ENCODE data around the gene KRTAP9-1. TPM values are rescaled to one million over a fixed set of nuclear protein-coding genes. Genes with fewer than 3 reads are reported as not detected.

The KRTAP9-1 gene
- total RNA-seq, 4 donors from 2014 or later, result not detected

DNA sequence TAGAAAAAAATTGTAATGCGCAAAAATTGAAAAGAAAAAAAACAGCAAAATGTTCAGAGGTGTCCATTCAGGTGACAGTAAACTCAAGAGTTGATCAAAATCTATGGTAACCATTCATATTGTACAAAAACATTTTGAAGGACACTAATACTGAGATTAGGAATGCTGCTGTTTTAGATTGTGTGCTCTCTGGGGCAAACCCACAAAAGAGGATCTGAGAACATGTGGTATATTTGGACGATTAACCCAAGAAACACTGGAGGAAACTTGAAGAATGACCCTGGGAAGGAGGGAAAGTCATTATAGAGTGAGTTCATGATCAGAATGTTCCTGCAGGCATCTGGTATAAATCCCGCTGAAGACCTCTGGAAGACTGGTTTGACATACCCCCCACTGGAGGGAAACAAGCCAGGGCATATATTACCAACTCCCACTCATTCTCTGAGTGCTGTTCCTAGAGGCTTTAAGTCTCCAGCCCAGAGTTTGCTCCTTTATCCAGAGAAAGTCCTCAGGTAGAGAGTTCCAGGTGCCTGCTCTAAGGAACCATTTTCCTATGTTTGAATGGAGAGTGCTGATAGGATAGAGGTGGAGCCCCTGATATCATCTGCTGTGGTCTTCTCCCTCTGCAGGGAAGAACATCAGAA is 12.8 kb upstream of the KRTAP9-1 start:
- TF ChIP-seq POLR2AphosphoS5 (IDR thresholded peaks at IDR 0.05) (no peak), EP300 (IDR thresholded peaks at IDR 0.05; ENCODE audit: low read depth) (no peak), POLR2A (IDR thresholded peaks at IDR 0.05) (no peak)
- TF ChIP-seq, protein P1, sequence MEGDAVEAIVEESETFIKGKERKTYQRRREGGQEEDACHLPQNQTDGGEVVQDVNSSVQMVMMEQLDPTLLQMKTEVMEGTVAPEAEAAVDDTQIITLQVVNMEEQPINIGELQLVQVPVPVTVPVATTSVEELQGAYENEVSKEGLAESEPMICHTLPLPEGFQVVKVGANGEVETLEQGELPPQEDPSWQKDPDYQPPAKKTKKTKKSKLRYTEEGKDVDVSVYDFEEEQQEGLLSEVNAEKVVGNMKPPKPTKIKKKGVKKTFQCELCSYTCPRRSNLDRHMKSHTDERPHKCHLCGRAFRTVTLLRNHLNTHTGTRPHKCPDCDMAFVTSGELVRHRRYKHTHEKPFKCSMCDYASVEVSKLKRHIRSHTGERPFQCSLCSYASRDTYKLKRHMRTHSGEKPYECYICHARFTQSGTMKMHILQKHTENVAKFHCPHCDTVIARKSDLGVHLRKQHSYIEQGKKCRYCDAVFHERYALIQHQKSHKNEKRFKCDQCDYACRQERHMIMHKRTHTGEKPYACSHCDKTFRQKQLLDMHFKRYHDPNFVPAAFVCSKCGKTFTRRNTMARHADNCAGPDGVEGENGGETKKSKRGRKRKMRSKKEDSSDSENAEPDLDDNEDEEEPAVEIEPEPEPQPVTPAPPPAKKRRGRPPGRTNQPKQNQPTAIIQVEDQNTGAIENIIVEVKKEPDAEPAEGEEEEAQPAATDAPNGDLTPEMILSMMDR (IDR thresholded peaks at IDR 0.05), result no peak
- 67% methylated on average over 3 of the region's 3 CpGs for WGBS, 2 donors (ENCODE audit: low coverage in 1 of 2)
- no peak for DNase-seq
- Histone ChIP-seq H3K4me1 (peaks cover 0 to 5% (median 0%) of the 10 kb centered on the region in 4 donors), H3K4me3 (no peak overlapping the region), H3K36me3 (no peaks in the 10 kb centered on the region), H3K27ac (no peak overlapping the region), H3K9me3 (no peaks in the 10 kb centered on the region), H3K27me3 (peaks cover 18% of the 10 kb centered on the region)
- in situ Hi-C loops (cut with MboI; ENCODE audit: low pct_ligation_motif_present in 1 of 4, low pct_unique_long_range_greater_than_20kb in 1 of 4, low sequenced_read_pairs in 3 of 4), result no loop called here
- intact Hi-C loops (cut with DNase I; ENCODE audit: low total_unique reads), result no loop called here

DNA sequence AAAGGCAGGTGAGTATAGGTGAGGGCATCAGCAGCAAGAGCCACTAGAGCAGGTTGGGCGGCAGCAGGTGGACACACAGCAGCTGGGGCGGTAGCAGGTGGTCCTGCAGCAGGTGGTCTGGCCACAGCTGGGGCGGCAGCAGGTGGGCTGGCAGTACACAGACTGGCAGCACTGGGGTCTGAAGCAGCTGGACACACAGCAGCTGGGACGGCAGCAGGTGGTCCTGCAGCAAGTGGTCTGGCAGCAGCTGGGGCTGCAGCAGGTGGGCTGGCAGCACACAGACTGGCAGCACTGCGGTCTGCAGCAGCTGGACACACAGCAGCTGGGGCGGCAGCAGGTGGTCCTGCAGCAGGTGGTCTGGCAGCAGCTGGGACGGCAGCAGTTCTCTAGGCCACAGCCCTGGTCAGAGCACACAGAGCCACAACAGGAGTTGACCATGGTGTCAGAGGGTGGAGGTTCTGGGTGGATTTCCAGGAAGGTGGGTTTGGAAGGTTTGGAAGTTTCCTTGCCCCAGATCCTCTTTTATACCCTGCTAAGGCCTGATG is 11.9 kb upstream of the KRTAP9-1 start, which contains the start of gene KRTAP4-2:
Gene KRTAP4-2, minus strand, starts transcription at position 495 of the 545 bp plus-strand sequence. Its CDS starts 57 bp downstream, at position 438.
- Histone ChIP-seq H3K4me1 (peaks cover 0 to 7% (median 0%) of the 10 kb centered on the region in 4 donors), H3K27me3 (peaks cover 18% of the 10 kb centered on the region), H3K27ac (no peak within 1 kb of the TSS), H3K9me3 (no peaks in the 10 kb centered on the region), H3K36me3 (no peaks in the 10 kb centered on the region), H3K4me3 (no peak within 1 kb of the TSS)
- DNase-seq, result no peak
- WGBS, 2 donors (ENCODE audit: low coverage in 1 of 2), result 95% methylated on average over 6 of the region's 7 CpGs; no CpG with 5 or more reads in 1 of the 2 donors
- in situ Hi-C loops (cut with MboI; ENCODE audit: low pct_ligation_motif_present in 1 of 4, low pct_unique_long_range_greater_than_20kb in 1 of 4, low sequenced_read_pairs in 3 of 4) (no loop called here), intact Hi-C loops (cut with DNase I; ENCODE audit: low total_unique reads) (no loop called here)
- TF ChIP-seq POLR2AphosphoS5 (IDR thresholded peaks at IDR 0.05) (no peak), POLR2A (IDR thresholded peaks at IDR 0.05) (no peak), EP300 (IDR thresholded peaks at IDR 0.05; ENCODE audit: low read depth) (no peak)
- TF ChIP-seq, protein P1 (IDR thresholded peaks at IDR 0.05), result no peak

DNA sequence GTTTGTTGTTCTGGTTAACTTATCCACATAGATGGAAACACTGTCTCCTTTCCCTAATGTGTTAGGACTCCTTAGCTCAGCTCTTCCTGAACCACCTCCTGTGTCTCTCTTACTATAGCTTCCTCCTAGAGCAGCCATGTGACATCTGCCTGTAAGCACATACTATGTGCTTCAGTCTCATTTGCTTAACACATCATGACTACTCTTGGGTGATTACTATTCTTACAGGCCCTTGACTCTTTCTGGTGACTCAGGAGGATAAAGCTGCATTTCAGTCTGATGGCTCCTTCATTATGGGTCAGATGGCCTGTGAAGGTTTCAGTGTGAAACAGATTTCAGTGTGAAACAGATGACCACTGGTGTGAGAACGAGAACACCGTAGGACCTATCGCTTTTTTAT is 11.3 kb upstream of the KRTAP9-1 start:
- peaks cover 0 to 12% (median 0%) of the 10 kb centered on the region in 4 donors for H3K4me1 ChIP-seq
- in situ Hi-C loops (cut with MboI; ENCODE audit: low pct_ligation_motif_present in 1 of 4, low pct_unique_long_range_greater_than_20kb in 1 of 4, low sequenced_read_pairs in 3 of 4) (no loop called here), intact Hi-C loops (cut with DNase I; ENCODE audit: low total_unique reads) (no loop called here)
- peaks cover 18% of the 10 kb centered on the region for H3K27me3 ChIP-seq
- no peak overlapping the region for H3K27ac ChIP-seq
- 90 to 93% methylated on average over 3 of the region's 3 CpGs for WGBS, 2 donors (ENCODE audit: low coverage in 1 of 2)
- DNase-seq, result no peak
- no peak for TF ChIP-seq POLR2AphosphoS5 (IDR thresholded peaks at IDR 0.05)
- no peak for TF ChIP-seq POLR2A (IDR thresholded peaks at IDR 0.05)
- TF ChIP-seq EP300 (IDR thresholded peaks at IDR 0.05; ENCODE audit: low read depth), result no peak
- H3K4me3 ChIP-seq, result no peak overlapping the region
- no peaks in the 10 kb centered on the region for H3K36me3 ChIP-seq
- no peaks in the 10 kb centered on the region for H3K9me3 ChIP-seq

DNA sequence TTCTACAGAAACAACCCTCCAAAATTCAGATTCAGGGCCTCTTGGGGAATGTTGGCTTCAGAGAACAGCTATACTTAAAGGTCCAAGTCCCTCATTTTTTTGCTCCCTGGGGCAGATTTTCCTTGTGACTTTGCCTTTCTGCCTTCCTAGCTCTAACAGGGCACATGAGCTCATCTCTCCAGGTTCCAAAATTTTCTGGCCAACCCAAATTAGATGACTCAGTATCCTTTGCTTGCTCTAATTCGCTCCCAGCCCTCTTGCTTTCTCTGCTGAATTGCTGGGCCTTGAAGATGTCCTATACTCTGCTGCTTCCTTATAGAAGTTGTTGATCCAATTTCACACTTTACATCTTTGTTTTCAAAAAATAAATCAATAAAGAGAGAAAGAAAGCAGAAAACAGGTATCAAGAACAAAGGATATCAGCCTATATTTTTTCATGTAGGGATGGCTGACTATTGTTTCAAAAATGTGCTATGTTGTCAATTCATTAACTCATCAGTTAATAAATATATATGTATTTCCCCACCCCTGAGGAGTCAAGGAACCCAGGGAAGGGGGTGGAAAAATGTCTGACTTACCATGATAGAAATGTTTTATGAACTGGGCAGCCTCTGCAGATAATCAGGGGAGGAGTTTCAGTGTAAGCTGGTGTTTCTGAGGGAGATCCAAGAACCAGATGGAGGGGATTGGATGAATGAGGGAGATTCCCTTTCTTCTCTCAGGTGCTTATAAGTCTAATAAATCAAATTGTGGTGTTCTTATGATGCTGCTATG is 10.7 kb upstream of the KRTAP9-1 start:
- Histone ChIP-seq H3K36me3 (no peaks in the 10 kb centered on the region), H3K27ac (no peak overlapping the region), H3K4me3 (no peak overlapping the region), H3K4me1 (peaks cover 0 to 13% (median 0%) of the 10 kb centered on the region in 4 donors), H3K27me3 (peaks cover 18% of the 10 kb centered on the region), H3K9me3 (no peaks in the 10 kb centered on the region)
- in situ Hi-C loops (cut with MboI; ENCODE audit: low pct_ligation_motif_present in 1 of 4, low pct_unique_long_range_greater_than_20kb in 1 of 4, low sequenced_read_pairs in 3 of 4), result no loop called here
- DNase-seq, result no peak
- no peak for TF ChIP-seq POLR2A (IDR thresholded peaks at IDR 0.05)
- intact Hi-C loops (cut with DNase I; ENCODE audit: low total_unique reads), result no loop called here
- 79 to 100% methylated on average over 1 of the region's 1 CpG for WGBS, 2 donors (ENCODE audit: low coverage in 1 of 2)

DNA sequence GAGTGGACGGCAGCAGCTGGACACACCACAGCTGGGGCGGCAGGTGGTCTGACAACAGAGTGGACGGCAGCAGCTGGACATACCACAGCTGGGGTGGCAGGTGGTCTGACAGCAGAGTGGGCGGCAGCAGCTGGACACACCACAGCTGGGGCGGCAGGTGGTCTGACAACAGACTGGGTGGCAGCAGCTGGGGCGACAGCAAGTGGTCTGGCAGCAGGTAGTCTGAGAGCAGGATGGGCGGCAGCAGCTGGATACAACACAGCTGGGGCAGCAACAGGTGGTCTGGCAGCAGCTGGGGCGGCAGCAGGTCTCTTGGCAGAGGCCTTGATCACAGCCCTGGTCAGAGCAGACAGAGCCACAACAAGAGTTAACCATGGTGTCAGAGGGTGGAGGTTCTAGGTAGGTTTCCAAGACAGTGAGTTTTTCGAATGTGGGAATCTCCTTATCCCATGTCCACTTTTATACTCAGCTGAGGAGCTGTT is 5.2 kb upstream of the KRTAP9-1 start, which contains the start of gene KRTAP4-1:
Gene KRTAP4-1, minus strand, starts transcription at position 432 of the 482 bp plus-strand sequence. Its CDS starts 57 bp downstream, at position 375.
- no peak within 1 kb of the TSS for H3K4me3 ChIP-seq
- peaks cover 19% of the 10 kb centered on the region for H3K27me3 ChIP-seq
- intact Hi-C loops (cut with DNase I; ENCODE audit: low total_unique reads) (no loop called here), in situ Hi-C loops (cut with MboI; ENCODE audit: low pct_ligation_motif_present in 1 of 4, low pct_unique_long_range_greater_than_20kb in 1 of 4, low sequenced_read_pairs in 3 of 4) (no loop called here)
- H3K9me3 ChIP-seq, result no peaks in the 10 kb centered on the region
- TF ChIP-seq EP300 (IDR thresholded peaks at IDR 0.05; ENCODE audit: low read depth) (no peak), POLR2A (IDR thresholded peaks at IDR 0.05) (no peak), POLR2AphosphoS5 (IDR thresholded peaks at IDR 0.05) (no peak)
- TF ChIP-seq, protein P1 (IDR thresholded peaks at IDR 0.05), result no peak
- peaks cover 0 to 13% (median 0%) of the 10 kb centered on the region in 4 donors for H3K4me1 ChIP-seq
- H3K36me3 ChIP-seq, result no peaks in the 10 kb centered on the region
- no peak within 1 kb of the TSS for H3K27ac ChIP-seq
- no peak for DNase-seq
- 0 to 67% methylated on average over 1 to 8 of the region's 9 CpGs for WGBS, 2 donors (ENCODE audit: low coverage in 1 of 2)
